OCI-LY7 (cell line): ENCODE measurements around the gene FLRT2.

ENCODE experiments used
- CTCF ChIP-seq: fragments of 200-600 bp; sonication (generic); conservative IDR thresholded peaks from 2 replicates; pipeline ENCODE4 v1.5.1; 2014; ENCODE audit warnings: mild to moderate bottlenecking, antibody characterized with exemption, low read length, moderate library complexity, mixed read lengths
- EZH2phosphoT487 ChIP-seq: fragments of 200-600 bp; sonication (generic); IDR thresholded peaks from 2 replicates; pipeline ENCODE4 v1.6.1; 2018; ENCODE audit warnings: low read depth, borderline replicate concordance, mild to moderate bottlenecking, mixed run types, antibody characterized with exemption, low read length, moderate library complexity, mixed read lengths

- TF ChIP-seq CTCF (peak; percentile 35; the same call in 1 of the 2 replicates), EZH2phosphoT487 (no peak)
Observed at GRCh38 chr14:85535991-85536832, 6.3 kb downstream of the FLRT2 start.
